HG03039 (cell line): ENCODE measurements around the gene OR6B2.
"Not testable (repeated sequence)": the region's sequence is repeated elsewhere in the genome, so short reads cannot be mapped to it uniquely, and the experiment has no call there.

Experiments used
- ATAC-seq: cut with Tn5 transposase; IDR thresholded peaks from one replicate; pipeline ENCODE4 v1.9.1; 2021; ENCODE audit warnings: mild to moderate bottlenecking, moderate library complexity; ENCODE audit not compliant: unreplicated experiment

The OR6B2 gene

DNA sequence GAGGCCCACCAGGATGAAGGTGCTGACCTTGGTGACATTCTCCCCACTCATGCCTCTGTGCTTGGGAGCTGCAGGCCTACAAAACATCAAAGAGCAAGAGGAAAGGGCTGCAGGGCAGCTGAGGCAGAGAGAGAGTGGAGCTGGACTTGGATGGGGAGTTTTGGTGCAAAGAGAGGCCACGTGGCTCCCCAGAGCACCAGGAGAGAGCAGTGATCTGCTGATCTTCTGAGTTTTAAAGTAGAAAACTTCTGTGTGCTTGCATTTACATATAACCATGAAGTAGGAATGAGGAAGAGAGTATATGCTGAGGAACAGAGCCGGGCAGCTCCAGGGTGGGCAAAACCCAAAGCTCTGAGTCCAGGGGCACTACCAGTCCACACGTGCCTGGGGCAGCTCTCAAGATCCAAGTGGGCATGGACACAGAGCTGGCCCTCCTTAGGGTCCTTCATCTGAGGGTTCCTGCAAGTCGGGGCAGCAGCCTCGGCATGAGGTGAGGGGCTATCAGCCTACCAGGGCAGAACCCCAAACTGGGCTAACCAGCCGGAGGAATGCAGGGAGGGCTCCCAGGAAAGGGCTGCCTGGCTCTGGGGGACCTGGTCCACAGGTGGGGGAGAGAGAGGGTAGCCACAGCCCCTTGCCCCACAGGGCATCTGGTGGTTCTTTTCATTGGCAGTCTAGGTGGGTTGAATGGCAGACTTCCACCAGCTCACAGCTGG is at the start of gene OR6B2:
Gene OR6B2, minus strand, starts transcription at position 51 of the 716 bp plus-strand sequence. Its CDS starts 0 bp downstream, at position 51.
- no peak for ATAC-seq

DNA sequence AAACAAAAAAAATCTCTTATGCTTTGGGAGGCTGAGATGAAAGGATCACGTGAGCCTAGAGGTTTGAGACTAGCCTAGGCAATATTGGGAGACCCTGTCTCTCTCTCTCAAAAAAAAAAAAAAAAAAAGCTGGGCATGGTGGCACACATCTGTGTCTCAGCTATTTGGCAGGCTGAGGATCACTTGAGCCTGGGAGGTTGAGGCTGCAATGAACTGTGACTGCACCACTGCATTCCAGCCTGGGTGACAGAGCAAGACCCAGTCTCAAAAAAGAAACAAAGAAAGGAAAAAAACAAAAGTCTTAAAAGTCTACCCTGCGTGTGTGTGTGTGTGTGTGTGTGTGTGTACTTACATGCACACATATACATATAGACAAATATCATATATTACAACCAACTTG is 48.4 kb upstream of the OR6B2 start:
- ATAC-seq = no peak

- no peak for ATAC-seq
Measured at GRCh38 chr2:240077442-240077841, 47.2 kb upstream of the OR6B2 start.

DNA sequence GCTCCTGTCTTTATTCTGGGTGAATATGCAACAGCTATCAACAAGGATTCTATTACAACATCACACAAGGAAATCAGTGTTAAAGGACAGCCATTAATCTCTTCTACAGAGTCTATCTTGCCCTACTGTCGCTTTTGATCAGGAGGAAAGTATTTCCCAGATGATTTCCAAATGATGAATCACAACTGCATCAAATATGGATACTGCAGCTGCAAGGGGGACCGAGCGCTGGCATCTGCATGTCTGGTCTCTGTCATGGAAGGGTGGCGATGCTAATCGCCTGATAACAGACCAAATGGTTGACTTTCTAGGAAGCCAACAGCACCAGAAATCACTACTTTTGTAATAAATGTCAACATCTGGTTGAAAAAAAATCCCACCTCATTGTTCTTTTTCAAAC is 44.3 kb upstream of the OR6B2 start:
- no peak for ATAC-seq

- no peak for ATAC-seq
Measured at GRCh38 chr2:240070907-240071306, 40.7 kb upstream of the OR6B2 start.

GRCh38 chr2:240069829-240070228 is 39.6 kb upstream of the OR6B2 start:
- ATAC-seq = no peak

- ATAC-seq = no peak
Measured at GRCh38 chr2:240068193-240068592, 38.0 kb upstream of the OR6B2 start.

- ATAC-seq = no peak
Measured at GRCh38 chr2:240066489-240066888, 36.3 kb upstream of the OR6B2 start.

DNA sequence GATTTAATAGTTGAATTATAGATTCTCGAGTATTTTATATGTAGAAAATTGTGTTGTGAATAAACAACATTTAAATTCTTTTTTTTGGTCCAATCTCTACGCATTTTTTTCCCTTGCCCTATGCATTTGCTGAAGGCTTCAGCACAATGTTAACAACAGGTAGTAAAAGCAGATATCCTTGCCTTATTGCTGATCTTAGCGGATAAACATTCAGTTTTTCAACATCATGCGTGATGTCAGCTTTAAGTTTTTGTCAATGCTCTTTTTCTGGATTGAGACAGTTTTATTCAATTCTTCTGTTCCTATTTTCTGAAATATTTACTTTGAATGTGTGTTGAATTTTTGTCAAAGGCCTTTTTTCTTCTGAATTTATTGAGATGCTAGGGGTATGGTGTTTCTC is 34.7 kb upstream of the OR6B2 start:
- no peak for ATAC-seq

DNA sequence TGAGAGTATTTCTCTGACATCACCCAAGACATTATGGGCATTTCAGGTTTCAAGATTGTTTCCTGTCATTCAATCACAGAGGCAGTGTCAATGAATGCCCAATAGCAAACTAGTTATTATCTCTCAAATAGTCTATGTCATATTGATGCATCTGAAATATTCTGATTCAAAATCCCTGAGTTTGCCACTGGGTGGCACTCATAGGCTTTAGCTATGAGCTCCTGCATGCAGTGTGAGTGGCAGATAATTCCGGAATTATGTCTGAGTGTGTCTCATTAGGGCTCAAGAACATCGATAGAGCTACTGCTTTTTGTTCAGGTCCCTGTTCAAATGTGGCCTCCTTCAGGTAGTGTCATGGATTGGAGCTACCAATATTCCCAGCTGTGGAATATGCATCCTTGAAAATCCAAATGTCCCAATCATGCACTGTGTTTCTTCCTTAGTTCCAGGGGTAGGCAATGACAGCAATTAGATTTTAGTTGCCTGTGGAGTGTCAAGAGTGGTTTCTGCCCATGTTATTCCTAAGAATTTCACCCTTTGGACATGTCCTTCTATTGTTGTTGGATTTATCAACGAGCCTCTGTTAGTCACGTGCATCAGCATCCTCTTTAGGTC is 30.9 kb upstream of the OR6B2 start:
- ATAC-seq = no peak

DNA sequence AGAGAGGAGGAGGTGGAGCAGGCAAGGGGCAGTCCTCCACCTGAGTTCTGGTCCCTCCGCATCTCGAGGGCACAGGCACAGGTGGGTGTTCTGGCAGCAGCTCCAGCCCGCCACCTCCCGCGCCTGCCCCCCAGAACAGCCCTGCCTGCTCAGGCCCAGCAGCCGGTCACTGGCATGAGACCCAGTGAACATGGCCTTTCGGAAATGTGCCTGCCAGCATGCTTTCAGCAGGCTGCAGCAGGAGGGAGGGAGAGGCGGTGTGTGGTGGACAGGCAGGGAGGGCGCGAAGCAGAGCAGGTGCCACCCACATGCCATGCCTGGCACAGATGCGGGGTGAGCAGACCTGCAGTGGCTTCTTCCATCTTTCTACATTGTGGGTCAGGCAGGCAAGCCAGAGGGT is 26.4 kb upstream of the OR6B2 start:
- ATAC-seq = no peak

- no peak for ATAC-seq
Measured at GRCh38 chr2:240055177-240055917, 25.1 kb upstream of the OR6B2 start.

DNA sequence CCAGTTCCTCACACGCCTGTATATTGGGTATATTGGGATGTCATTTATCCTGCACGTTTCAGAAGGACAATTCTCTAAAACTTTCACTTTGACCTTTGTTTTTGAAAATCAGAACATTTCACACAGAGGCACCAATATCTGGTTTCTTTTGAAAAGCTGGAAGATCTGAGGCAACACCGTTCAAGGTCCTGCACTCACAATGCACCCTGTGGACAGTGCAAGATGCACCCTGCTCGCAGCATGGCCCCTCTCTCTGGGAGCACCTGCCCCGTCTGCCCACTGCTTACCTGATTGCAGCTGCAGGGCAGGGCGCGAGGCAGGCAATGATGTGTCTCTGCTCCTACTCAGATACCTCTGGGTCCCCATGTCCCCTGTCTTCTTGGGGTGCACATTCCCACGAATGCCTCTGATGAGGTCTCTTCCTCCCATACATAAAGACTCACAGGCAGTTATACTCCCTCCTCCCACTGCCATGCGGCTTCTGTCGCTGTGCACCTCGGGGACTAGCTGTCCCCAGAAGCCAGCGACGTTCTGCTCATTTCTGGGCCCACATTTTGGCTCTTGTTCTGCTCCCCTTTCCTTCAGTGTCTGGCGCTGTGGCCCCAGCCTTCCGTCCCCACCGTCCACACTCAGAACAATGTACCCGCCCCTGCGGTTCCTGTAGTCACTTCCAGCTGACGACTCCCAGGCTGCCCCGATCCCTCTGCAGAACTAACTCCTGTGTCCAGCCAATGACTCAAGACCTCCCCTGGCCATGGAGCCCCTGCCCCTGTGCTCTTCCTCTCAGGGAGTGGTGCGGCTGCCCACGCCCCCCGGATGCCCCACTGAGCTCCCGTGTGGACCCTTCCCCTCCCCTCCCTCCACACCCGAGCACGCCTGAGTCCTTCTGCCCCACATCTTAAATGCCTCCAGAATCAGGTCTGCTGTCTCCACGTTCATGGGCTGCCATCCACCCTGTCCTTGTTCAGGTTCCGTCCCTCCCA is 23.2 kb upstream of the OR6B2 start, which contains the start of gene OR6B3:
Gene OR6B3, minus strand, starts transcription at position 349 of the 983 bp plus-strand sequence.
- no peak for ATAC-seq

DNA sequence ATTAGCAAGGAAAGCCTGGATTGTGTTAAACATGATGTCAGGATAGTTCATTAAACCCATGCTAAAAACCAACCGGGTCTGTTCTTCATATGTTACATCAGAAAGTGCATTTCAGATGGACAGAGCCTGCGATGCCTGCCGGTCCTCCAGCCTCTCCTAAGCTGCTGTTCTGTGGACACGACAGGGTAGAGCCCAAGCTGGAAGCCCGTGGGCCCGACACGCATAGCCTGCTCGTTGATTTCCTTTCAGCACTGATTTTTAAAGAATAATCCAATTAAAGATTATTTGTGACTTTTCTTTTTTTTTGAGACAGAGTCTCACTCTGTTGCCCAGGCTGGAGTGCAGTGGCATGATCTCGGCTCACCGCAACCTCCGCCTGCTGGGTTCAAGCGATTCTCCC is 22.3 kb upstream of the OR6B2 start:
- ATAC-seq = no peak

GRCh38 chr2:240051697-240052096 is 21.5 kb upstream of the OR6B2 start:
- ATAC-seq = no peak

DNA sequence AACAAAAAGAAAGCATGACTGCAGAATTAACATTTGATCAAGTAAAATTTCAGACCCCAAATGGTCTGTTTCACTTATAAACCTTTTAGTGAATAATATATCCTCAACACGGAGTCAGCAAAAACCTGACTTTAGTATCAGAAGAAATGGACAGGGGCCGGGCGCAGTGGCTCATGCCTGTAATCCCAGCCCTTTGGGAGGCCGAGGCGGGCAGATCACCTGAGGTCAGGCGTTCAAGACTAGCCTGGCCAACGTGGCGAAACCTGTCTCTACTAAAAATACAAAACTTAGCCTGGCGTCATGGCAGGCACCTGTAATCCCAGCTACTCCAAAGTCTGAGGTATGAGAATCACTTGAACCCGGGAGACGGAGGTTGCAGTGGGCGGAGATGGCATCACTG is 20.0 kb upstream of the OR6B2 start:
- no peak for ATAC-seq

DNA sequence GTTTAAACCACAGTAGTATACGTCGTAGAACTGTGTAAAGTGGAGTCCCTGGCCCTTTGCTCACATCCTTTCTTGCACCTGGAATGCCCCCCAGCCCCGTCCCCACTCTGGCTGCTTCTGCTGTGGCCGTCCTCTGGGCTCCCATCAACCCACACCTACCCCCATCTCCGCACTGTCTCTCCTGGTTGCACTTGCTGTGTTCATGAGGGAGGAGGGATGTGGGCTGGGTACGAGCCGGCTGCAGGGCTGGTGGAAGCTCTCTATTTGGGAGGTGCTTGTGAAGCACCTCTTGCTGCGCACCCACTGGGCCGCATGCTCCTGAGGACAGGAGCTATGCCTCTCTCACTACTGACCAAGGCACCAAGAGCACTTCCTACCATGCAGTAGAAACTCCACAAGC is 18.0 kb upstream of the OR6B2 start:
- ATAC-seq = no peak

- no peak for ATAC-seq
Measured at GRCh38 chr2:240045098-240045497, 14.9 kb upstream of the OR6B2 start.

DNA sequence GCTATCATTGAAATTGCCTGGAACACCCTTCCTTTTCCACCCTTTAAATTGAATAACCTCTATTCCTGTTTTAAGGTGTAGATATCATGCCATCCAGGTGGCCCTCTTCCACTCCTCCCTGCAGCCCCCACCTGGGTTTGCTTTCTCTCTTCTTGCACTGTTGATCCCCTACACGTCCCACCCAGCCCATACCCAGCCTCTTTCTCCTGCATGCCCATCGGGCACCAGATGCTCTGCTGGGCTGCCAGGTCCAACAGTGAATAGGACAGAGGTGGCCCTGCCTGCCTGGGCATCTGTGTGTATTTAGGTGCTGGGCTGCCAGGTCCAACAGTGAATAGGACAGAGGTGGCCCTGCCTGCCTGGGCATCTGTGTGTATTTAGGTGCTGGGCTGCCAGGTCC is 13.9 kb upstream of the OR6B2 start:
- not testable (repeated sequence) for ATAC-seq

DNA sequence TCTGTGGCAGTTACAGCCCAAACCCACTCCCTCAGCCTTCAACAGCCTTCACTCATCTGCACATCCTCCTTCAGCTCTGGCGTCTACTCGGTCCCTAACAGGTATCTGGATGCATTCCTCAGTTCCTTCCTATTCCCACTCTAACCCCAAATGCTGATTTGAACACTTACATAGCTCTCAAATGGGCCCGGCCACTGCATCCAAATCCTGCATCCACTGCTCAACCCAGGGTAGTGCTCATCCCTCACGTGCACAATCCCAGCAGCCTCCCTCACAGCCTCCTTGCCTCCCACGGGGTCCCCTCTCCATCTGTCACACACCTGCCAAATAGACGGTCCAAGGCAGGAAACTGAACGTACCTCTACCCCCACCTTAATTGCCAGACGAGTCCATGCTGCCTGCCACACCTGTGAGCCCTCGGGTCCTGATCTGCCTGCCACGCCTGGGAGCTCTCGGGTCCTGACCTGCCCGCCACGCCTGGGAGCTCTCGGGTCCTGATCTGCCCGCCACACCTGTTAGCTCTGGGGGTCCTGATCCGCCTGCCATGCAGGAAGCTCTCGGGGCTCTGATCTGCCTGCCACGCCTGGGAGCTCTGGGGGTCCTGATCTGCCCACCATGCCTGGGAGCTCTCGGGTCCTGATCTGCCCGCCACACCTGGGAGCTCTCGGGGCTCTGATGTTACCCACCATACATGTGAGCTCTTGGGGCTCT is 13.2 kb upstream of the OR6B2 start:
- ATAC-seq = no peak
